ENCODE measurements around the gene SLC26A9.

GRCh38 chr1:205920861-205921569, 22.2 kb downstream of the SLC26A9 start:
- TF ChIP-seq CTCF (conservative IDR thresholded peaks at IDR 0.05 in 1 of 2, IDR thresholded peaks at IDR 0.05 in 1 of 2; ENCODE audit: low read depth in 1 of 2, low read length in 2 of 2): no peak
- TF ChIP-seq EZH2 (IDR thresholded peaks at IDR 0.05; ENCODE audit: low read length, missing control alignments): no peak
